Fibroblast of skin of left biceps (primary cell): ENCODE data around the gene CDC42EP4.
A peak's percentile ranks its signal among the peaks of the same experiment; 100 is the strongest.
"Not testable (repeated sequence)": the region's sequence is repeated elsewhere in the genome, so short reads cannot be mapped to it uniquely, and the experiment has no call there.

ENCODE experiments used
- DNase-seq, 2 experiments: peaks; one replicate each; pipeline ENCODE4 v3.0.0-alpha.2; 2013; ENCODE audit warnings: low read depth in 2 of 2

CDC42EP4 gene

DNA sequence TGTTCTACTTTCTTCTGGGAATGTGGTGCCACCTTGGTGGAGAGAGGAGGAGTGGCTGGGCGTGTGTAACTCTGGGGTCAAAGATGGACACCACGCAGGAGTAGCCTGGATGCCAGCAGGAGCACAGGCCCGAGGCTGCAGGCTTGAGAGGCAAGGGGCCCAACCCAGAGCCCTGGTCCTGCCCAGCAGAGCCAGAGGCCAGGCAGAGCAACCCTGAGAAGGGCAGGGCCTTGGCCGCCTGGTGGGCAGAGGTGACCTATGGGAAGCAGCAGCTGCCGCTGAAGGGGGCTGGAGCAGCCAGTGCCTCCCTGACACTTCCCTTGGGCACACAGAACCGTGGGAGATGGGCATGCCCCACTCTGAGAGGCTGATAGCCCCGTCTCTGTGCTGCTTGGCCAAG is 32.1 kb downstream of the CDC42EP4 start:
- no peak for DNase-seq

DNA sequence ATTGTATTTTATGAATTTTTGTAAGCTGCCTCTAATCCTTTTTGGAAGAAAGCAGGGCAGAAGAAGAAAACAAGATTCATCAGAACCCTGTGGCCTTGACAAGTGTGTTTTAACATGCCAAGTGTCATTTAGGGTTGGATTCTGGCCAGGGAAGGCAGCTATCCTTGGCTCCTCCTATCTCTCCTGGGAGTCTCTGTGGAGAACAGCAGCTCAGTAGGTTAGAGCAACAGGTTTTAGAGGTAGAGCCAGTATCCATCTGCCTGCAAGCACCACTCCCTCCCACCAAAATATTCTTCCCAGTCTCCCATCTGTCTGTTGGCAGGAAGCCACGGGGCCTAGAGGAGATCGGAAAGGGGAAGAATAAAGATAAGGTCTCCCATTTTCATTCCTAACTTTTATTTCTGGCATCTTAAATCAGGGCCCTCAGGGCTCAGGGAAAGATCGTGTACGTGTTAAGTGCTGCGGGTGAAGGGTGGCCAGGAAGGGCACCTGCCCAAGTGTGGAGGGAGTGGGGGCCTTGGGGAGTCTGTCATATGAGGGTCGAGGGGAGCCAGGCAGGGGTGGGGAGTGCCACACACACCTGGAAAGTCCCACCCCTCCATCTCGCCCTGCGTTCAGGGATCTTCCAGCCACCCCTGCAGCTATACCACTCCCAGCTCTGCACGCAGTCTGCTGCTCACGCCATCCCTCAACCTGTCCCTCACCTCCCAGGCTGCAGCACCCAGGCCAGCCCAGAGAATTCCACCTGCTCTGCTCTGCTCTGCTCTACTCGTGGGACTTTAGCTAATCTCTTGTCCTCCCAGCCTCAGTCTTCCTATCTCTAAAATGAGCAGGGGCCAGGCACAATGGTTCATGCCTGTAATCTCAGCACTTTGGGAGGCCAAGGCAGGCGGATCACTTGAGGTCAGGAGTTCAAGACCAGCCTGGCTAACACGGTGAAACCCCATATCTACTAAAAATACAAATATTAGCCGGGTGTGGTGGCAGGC is 33.0 kb downstream of the CDC42EP4 start:
- no peak for DNase-seq

- DNase-seq = no peak
Observed at GRCh38 chr17:73278049-73278464, 33.7 kb downstream of the CDC42EP4 start.

- no peak for DNase-seq
Observed at GRCh38 chr17:73274490-73274889, 37.3 kb downstream of the CDC42EP4 start.

- no peak for DNase-seq
Observed at GRCh38 chr17:73272906-73273218, 38.9 kb downstream of the CDC42EP4 start.

DNA sequence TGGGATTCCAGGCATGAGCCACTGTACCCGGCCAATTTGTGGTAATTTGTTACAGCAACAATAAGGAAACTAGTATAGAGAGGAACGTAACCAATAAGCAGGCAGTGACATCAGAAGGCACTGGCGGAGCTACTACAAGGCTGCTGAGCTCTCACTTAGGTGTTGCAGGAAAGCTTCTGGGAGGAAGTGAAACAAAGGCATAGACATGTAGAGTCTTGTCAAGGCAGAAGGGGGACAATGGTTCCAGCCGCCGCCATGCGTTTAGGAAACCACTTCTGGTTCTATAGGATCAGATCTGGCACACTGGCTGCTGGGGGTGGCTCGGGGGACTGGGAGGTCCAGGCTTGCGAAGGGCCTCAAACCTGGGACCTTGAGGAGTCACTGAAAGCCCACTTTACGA is 40.7 kb downstream of the CDC42EP4 start:
- no peak for DNase-seq

DNA sequence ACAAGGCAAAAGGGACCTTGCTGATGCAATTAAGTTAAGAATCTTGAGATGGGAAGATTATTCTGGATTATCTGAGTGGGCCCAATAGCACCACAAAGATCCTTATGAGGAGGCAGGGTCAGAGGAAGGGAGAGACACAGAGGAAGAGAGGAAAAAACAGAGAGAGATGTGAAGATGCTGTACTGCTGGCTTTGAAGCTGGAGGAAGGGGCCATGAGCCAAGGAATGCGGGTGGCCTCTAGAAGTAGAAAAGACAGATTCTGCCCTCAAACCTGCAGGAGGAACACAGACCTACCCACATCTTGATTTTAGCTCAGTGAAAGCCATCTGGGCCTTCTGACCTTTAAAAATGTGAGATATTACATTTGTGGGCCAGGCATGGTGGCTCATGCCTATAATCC is 42.0 kb downstream of the CDC42EP4 start:
- no peak for DNase-seq

DNA sequence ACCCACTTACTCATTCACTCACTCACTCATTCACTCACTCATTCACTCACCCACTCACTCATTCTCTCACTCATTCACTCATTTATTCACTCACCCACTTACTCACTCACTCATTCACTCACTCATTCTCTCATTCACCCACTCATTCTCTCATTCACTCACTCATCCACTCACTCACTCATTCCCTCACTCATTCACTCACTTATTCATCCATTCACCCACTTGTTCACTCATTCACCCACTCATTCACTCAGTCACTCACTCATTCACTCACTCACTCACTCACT is 42.5 kb downstream of the CDC42EP4 start:
- no peak for DNase-seq

DNA sequence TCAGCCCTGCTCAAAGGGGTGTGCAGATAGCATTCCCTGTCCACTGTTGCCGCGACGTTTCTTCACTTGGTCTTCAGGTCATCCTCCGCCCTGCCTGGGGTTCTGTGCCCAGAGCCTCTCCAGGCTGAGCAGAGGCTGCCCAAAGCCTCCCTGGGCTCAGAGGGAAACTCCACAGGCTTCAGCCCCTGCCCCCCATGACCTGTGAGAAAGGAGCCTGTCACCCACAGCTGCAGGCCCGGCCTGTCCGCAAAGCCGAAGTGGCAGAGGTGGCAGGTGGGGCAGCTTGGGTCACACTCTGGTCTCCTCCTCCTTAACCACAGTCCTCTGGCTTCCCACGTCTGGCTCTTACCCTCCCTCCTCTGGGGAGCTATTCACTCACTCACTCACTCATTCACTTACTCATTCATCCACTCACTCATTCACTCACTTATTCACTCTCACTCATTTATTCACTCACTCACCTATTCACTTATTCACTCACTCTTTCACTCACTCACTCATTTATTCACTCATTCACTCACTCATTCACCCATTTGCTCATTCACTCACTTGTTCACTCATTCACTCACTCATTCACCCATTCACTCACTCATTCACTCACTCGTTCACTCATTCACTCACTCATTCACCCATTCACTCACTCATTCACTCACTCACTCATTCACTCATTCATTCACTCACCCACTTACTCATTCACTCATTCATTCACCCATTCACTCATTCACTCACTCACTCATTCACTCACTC is 43.0 kb downstream of the CDC42EP4 start:
- DNase-seq = no peak

DNA sequence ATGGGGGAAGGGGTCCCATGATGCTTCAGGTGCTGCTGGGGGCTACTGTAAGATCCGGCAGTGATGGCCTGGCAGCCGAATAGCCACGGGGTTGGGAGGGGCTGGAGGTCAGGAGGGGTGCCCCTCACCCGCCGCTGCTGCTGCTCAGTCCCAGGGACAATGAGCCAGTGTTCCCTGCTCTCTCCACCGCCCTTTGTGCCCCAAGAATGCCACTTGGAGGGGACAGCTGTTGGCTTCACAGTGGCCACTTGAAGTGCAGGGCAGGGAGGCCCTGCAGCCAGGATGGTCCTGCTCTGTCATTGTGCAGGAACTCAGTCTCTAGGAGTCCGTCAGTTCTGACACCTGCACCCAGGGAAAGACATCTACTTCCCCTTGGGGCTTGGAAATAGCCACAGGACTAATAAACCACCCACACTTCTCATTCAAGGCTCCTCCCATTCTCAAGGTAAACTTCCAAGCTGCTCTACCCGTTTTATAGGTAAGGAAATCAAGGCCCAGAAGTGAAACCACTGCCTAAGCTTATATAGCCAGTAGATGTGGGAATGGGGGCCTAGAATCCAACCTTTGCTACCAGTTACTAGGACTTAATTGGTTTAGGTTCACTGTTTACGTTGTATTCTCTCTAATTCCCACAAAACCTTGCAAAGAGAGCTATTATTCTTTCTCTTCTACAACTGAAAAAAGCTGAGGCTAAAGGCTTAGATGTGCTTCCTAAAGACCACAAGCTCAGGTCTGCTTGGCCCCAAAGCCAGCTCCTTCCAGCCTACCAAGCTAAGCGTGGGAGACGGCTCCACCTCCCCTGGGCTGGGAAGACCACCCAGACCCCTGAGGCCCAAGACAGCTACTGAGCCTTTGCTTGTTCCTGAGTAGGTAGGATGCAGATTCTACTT is 43.9 kb downstream of the CDC42EP4 start:
- no peak for DNase-seq

DNA sequence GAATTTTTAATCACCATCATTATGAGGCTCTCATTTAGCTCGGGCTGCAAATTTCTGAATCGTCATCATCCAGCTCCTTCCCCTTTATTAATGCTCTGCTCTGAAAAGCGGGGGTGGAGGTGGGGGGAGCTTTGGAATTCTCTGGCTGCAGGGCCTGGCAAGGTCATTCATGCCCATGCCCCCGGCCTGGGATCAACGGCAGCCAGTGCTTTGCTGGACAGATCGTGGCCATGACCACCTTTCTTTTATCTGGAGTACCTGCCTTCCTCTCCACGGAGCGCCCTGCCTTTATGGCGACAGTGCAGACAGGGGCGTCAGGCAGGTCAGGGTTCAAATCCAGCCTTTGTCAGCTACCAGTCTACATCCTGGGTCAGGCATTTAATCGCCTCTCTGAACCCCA is 45.0 kb downstream of the CDC42EP4 start:
- DNase-seq = no peak

DNA sequence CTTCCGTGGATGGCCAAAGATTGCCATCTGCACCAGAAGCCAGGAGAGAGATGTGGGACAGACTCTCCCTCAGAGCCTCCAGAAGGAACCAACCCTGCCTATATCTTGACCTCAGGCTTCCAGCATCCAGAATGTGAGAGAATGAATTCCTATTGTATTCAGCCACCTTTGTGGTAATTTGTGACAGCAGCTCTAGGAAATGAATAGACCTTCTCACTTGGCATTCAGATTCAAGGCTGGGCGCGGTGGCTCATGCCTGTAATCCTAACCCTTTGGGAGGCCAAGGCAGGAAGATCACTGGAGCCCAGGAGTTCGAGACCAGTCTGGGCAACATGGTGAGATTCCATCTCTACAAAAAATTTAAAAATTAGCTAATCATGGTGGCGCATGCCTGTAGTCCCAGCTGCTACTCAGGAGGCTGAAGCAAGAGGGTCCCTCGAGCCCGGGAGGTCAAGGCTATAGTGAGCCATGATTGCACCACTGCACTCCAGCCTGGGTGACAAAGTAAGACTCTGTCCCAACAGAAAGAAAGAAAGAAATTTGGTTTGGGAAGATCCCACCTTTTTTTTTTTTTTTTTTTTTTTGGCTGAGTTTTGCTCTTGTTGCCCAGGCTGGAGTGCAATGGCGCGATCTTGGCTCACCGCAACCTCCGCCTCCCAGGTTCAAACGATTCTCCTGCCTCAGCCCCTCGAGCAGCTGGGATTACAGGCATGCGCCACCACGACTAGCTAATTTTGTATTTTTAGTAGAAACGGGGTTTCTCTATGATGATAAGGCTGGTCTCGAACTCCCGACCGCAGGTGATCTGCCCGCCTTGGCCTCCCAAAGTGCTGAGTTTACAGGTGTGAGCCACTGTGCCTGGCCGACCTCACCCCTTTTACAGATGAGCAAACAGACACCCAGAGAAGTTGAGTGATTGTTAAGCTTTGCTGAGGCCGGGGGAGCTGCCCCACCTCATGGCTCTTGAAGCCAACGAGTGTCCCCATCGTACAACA is 45.9 kb downstream of the CDC42EP4 start:
- DNase-seq = no peak

GRCh38 chr17:73264448-73264847 is 47.4 kb downstream of the CDC42EP4 start:
- DNase-seq = not testable (repeated sequence)

DNA sequence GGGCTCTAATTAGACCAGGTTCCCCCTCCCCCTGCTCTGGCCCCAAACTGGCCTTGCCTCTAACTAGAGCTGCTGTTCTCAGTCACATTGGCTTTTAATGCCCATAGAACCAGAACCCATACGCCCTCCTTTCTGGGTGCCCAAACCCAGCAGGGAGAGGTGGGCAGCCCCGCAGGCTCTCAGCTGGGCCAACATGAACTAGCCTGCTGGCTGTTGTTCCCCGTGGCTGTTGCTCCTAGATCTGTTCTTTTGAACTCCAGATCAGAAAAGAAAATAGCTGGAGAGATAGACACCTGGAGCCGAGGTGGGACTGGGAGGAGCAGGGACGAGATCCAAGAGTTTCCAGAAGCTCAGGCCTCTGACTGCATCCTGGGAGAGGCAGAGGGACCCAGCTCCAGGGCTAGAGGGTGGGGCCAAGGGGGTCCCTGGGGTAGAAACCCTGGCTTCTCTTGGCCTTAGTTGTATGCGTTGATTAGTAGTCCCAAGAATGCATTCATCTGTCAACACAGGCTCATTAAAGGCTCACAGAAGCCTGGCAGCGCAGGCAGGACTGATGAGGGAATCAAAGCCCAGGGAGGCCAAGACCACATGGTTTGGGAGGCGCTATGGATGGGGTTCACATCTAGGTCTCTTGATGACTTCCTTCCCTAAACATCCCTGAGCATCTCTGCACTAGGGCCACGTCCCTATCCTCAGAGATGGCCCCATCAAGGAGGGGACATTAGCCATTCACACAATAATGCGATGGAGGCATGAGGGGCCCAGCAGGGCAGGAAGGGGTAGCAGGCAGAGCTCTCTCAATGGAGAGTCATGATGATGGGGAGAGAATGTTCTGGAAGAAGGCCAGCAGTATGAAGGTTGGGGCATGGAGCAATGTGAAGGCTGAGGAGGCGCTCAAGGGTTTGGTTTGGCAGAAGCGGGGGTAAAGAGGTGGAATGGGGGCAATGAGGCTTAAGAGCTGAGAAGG is 48.8 kb downstream of the CDC42EP4 start:
- peak; percentile 33 to 39 for DNase-seq

DNA sequence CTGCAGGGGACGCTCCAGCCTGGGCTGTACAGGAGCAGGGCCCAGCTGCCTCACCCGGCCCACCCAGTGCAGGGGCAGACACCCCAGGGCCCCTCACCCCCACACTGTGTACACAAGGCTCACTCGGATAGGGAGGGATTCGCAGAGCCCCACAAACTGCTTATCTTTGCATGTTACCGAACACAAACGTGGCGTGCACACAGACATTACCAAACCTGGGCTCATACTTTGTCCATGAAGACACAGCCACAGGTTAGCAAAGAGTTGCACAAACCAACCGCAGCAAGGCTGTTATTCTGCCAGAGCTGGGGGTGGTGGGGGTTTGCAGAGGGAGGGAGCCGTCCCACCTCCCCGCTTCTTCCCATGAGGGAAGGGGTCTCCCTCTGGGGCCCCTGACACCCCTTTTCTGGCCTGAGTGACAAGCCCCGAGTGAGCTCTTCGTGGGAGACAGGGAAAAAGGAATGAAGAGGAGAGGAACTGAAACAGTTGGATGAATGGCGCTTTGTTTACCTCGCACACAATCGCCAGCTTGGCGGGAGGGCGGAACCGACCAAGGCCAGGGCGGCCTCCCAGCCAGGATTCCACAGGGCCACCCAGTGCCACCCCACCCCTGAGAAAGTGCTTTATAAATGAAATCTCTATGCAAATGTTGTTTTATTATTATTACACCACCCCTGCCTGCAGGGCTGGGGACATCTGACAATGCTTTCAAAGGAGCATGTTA is 49.7 kb downstream of the CDC42EP4 start:
- DNase-seq = no peak

DNA sequence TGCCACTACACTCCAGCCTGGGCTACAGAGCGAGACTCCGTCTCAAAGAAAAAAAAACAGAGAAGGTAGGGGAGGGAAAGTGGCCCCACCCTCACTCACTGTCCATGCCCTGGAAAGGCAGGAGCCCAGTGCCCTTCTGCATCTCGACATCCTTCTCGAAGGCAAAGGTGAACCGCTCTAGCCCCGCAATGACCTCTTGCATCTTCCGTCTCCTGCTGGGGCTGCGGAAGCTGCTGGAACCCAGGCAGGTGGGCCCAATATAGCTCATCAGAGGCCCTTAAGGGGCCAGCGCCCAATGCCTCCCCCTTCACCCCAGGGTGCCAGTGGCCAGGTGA is 50.2 kb downstream of the CDC42EP4 start, which contains the start of gene CPSF4L:
CPSF4L (minus strand) TSS at position 264 of the 335 bp plus-strand sequence; CDS start at position 202, 62 bp downstream.
- no peak for DNase-seq

GRCh38 chr17:73257516-73257915 is 54.3 kb downstream of the CDC42EP4 start:
- DNase-seq = no peak

DNA sequence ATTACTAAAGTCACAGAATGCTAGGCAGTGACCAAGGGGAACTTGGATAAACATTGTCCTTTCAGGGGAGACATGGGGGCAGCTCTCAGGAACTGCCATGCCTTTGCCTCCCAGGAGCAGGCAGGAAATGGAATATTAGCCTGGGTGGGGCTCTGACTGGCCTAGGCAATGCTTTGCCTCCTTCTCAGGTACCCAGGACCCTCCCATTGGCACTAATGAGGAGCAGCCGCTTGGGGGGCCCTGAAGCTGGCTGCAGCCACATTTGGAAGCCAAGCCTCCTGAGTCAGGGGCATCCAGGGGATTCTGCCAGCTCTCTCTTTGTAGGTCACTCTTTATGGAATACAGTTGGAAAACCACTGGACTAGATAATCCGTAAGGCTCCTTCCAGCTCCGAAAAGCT is 55.6 kb downstream of the CDC42EP4 start:
- DNase-seq = no peak

DNA sequence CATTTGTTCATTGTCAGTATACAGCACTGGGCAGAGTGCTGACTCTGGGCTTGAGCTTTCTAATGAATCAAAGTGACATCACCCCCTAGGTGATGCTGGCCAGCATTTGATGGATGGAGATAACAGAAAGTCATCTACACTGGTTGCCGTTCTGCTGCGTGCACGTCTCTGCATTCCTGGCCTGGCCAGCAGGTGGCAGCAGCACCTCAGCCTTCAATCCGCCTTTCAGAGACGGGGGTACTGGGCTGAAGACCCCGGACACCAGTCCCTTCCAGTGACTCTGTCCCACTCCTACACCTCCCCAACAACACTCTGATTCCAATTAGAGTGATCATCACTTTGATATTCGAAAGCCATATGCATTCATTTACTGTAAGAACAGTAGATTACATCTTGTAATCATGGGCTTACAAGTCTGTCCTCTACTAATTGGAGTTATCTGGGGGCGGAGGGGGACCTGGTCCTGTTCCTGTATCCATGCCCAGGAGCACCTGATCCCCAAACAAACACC is 56.1 kb downstream of the CDC42EP4 start:
- DNase-seq = no peak
